Neural cell (in vitro differentiated cells): ENCODE data around the gene FAM20C. TPM values are rescaled to one million over a fixed set of nuclear protein-coding genes. Genes with fewer than 3 reads are reported as not detected.

ENCODE experiments used
- H2AFZ ChIP-seq: fragments of 200-600, 300-800 bp; sonication (generic), shearing (Covaris generic); 2 replicates; pipeline ENCODE4 v1.6.0; 2014; ENCODE audit warnings: low read depth, mild to moderate bottlenecking, antibody characterized with exemption, low read length, moderate library complexity
- H3F3A ChIP-seq: fragments of 200-600 bp; shearing (Covaris generic); 2 replicates; pipeline ENCODE4 v1.6.1; 2016; ENCODE audit warnings: mild to moderate bottlenecking, moderate library complexity, mixed read lengths, antibody characterized with exemption, low read length; ENCODE audit not compliant: insufficient read depth, poor library complexity, severe bottlenecking
- H3K27ac ChIP-seq: fragments of 200-600, 300-800 bp; sonication (generic), shearing (Covaris generic); 2 replicates; pipeline ENCODE4 v1.5.1; 2014; ENCODE audit warnings: mild to moderate bottlenecking, low read length, moderate library complexity
- H3K27me3 ChIP-seq: fragments of 300-800, 200-600 bp; sonication (generic), shearing (Covaris generic); 2 replicates; pipeline ENCODE4 v1.6.0; 2014; ENCODE audit warnings: mild to moderate bottlenecking, low read depth, low read length, moderate library complexity; ENCODE audit not compliant: insufficient read depth
- H3K36me3 ChIP-seq: fragments of 300-800, 200-600 bp; sonication (generic), shearing (Covaris generic); 2 replicates; pipeline ENCODE4 v1.5.1; 2014; ENCODE audit warnings: mild to moderate bottlenecking, antibody characterized with exemption, low read length, moderate library complexity; ENCODE audit not compliant: insufficient read depth
- H3K4me2 ChIP-seq: fragments of 300-800, 200-600 bp; sonication (generic), shearing (Covaris generic); 2 replicates; pipeline ENCODE4 v1.6.0; 2014; ENCODE audit warnings: mild to moderate bottlenecking, low read length
- H3K4me3 ChIP-seq: fragments of 300-800, 200-600 bp; sonication (generic), shearing (Covaris generic); 2 replicates; pipeline ENCODE4 v1.5.1; 2014; ENCODE audit warnings: mild to moderate bottlenecking, low read length, moderate library complexity
- H3K79me2 ChIP-seq: fragments of 200-600 bp; shearing (Covaris generic); replicated peaks from 2 replicates; pipeline ENCODE4 v1.6.0; 2014; ENCODE audit warnings: mild to moderate bottlenecking, low read length, moderate library complexity; ENCODE audit not compliant: insufficient read depth
- H3K9ac ChIP-seq: fragments of 300-800, 200-600 bp; sonication (generic), shearing (Covaris generic); 2 replicates; pipeline ENCODE4 v1.6.1; 2016; ENCODE audit warnings: mild to moderate bottlenecking, low read length, mixed read lengths
- H3K9me2 ChIP-seq: fragments of 200-600 bp; shearing (Covaris generic); 2 replicates; pipeline ENCODE4 v1.6.1; 2016; ENCODE audit warnings: mild to moderate bottlenecking, low read length, mixed read lengths; ENCODE audit not compliant: insufficient read depth
- H3K9me3 ChIP-seq: fragments of 200-600, 300-800 bp; sonication (generic), shearing (Covaris generic); 2 replicates; pipeline ENCODE4 v1.6.1; 2016; ENCODE audit warnings: mild to moderate bottlenecking, mixed run types, low read length, moderate library complexity, mixed read lengths
- H4K20me1 ChIP-seq: fragments of 200-600 bp; shearing (Covaris generic); 2 replicates; pipeline ENCODE4 v1.6.1; 2016; ENCODE audit warnings: mild to moderate bottlenecking, mixed run types; ENCODE audit not compliant: insufficient read depth
- CTCF ChIP-seq: fragments of 450-650 bp; IDR thresholded peaks from 2 replicates; pipeline ENCODE4 v1.5.1; 2014; ENCODE audit warnings: antibody characterized with exemption, mild to moderate bottlenecking, moderate library complexity; ENCODE audit not compliant: poor library complexity, severe bottlenecking
- EP300 ChIP-seq: fragments of 450-650 bp; conservative IDR thresholded peaks from 2 replicates; pipeline ENCODE4 v1.6.1; 2014; ENCODE audit warnings: antibody characterized with exemption, mild to moderate bottlenecking, moderate library complexity; ENCODE audit not compliant: poor library complexity, severe bottlenecking
- EZH2 ChIP-seq: fragments of 200-600, 300-800 bp; shearing (Covaris generic), sonication (generic); IDR thresholded peaks from 2 replicates; pipeline ENCODE4 v1.6.1; 2014; ENCODE audit warnings: antibody characterized with exemption, low read length, borderline replicate concordance, mild to moderate bottlenecking; ENCODE audit not compliant: insufficient read depth, poor library complexity, severe bottlenecking
- RAD21 ChIP-seq: fragments of 450-650 bp; conservative IDR thresholded peaks from 2 replicates; pipeline ENCODE4 v1.6.1; 2014; ENCODE audit warnings: antibody characterized with exemption, mild to moderate bottlenecking, moderate library complexity
- REST ChIP-seq: IDR thresholded peaks from 2 replicates; pipeline ENCODE4 v1.6.1; 2012; ENCODE audit warnings: borderline replicate concordance
- SMC3 ChIP-seq: fragments of 450-650 bp; conservative IDR thresholded peaks from 2 replicates; pipeline ENCODE4 v1.6.1; 2014; ENCODE audit warnings: antibody characterized with exemption, mild to moderate bottlenecking, moderate library complexity; ENCODE audit not compliant: poor library complexity
- TAF1 ChIP-seq: IDR thresholded peaks from 2 replicates; pipeline ENCODE4 v1.6.1; 2012; ENCODE audit warnings: low read depth
- polyA plus RNA-seq: library from polyadenylated mRNA; depleted of rRNA; stranded (reverse); fragments of >200 nt; gene quantifications from 2 replicates; pipeline ENCODE4 v1.2.3, GENCODE V29; 2014

FAM20C gene
- polyA plus RNA-seq, 1 donor from 2014 or later = 22.7 TPM

GRCh38 chr7:244974-245373 is 52.6 kb downstream of the FAM20C start:
- no peaks in the 10 kb centered on the region for H3K9me3 ChIP-seq
- no peak overlapping the region for H3K9ac ChIP-seq
- H3K4me2 ChIP-seq = no peak overlapping the region
- H2AFZ ChIP-seq = no peak overlapping the region
- no peak overlapping the region for H3K4me3 ChIP-seq
- H3K36me3 ChIP-seq = no peaks in the 10 kb centered on the region
- no peaks in the 10 kb centered on the region for H4K20me1 ChIP-seq
- H3K27ac ChIP-seq = no peak overlapping the region
- H3F3A ChIP-seq = no peaks in the 10 kb centered on the region
- no peaks in the 10 kb centered on the region for H3K79me2 ChIP-seq
- H3K27me3 ChIP-seq = no peaks in the 10 kb centered on the region
- TF ChIP-seq REST (no peak), CTCF (no peak), EZH2 (no peak), TAF1 (no peak), RAD21 (no peak), EP300 (no peak)
- H3K9me2 ChIP-seq = no peaks in the 10 kb centered on the region

GRCh38 chr7:245574-246295 is 53.4 kb downstream of the FAM20C start:
- Histone ChIP-seq H3K9ac (no peak overlapping the region), H3K4me2 (no peak overlapping the region), H3K9me2 (no peaks in the 10 kb centered on the region), H3F3A (no peaks in the 10 kb centered on the region), H3K36me3 (no peaks in the 10 kb centered on the region), H3K4me3 (no peak overlapping the region), H4K20me1 (no peaks in the 10 kb centered on the region), H3K27me3 (no peaks in the 10 kb centered on the region), H3K79me2 (no peaks in the 10 kb centered on the region), H3K9me3 (no peaks in the 10 kb centered on the region), H3K27ac (no peak overlapping the region), H2AFZ (no peak overlapping the region)
- TF ChIP-seq CTCF (no peak), SMC3 (no peak)
